HepG2 (cell line): ENCODE measurements around the gene C2CD3. TPM values are rescaled to one million over a fixed set of nuclear protein-coding genes. Genes with fewer than 3 reads are reported as not detected.

Experiments
- AKNA ChIP-seq: sonication (generic); formaldehyde crosslinking; IDR thresholded peaks from 2 replicates; pipeline ENCODE4 v1.4.0; 2020; ENCODE audit warnings: missing genetic modification reagents, borderline replicate concordance
- ATF1 ChIP-seq: IDR thresholded peaks from 2 replicates; pipeline ENCODE4 v1.6.1; 2016; ENCODE audit warnings: mild to moderate bottlenecking, control low read depth
- GABPB1 ChIP-seq: IDR thresholded peaks from 2 replicates; pipeline ENCODE4 v1.6.1; 2016; ENCODE audit warnings: mild to moderate bottlenecking, missing genetic modification reagents, moderate library complexity, missing compliant biosample characterization
- HIC2 ChIP-seq: sonication (generic); formaldehyde crosslinking; IDR thresholded peaks from 2 replicates; pipeline ENCODE4 v1.9.0; 2022; ENCODE audit warnings: low read depth, missing genetic modification reagents
- KLF11 ChIP-seq: IDR thresholded peaks from 2 replicates; pipeline ENCODE4 v1.6.1; 2016; ENCODE audit warnings: missing compliant biosample characterization
- MXD4 ChIP-seq: IDR thresholded peaks from 2 replicates; pipeline ENCODE4 v1.6.1; 2016; ENCODE audit warnings: mild to moderate bottlenecking, missing biosample characterization, missing genetic modification reagents
- NCOR1 ChIP-seq: fragments of 200-600 bp; sonication (generic); IDR thresholded peaks from 2 replicates; pipeline ENCODE4 v1.7.0; 2017; ENCODE audit warnings: antibody characterized with exemption, low read length, borderline replicate concordance
- PAF1 ChIP-seq: IDR thresholded peaks from 2 replicates; pipeline ENCODE4 v1.6.1; 2016; ENCODE audit warnings: missing genetic modification reagents, missing compliant biosample characterization
- SMC3 ChIP-seq: IDR thresholded peaks from 2 replicates; pipeline ENCODE4 v1.6.1; 2011; ENCODE audit warnings: low read length, improper control_type of control experiment
- SRSF1 ChIP-seq: fragments of 200-400 bp; formaldehyde crosslinking; optimal IDR thresholded peaks from 2 replicates; pipeline ENCODE3; 2017; ENCODE audit warnings: mild to moderate bottlenecking, low read depth, low read length, moderate library complexity
- TARDBP ChIP-seq: sonication (generic); formaldehyde crosslinking; IDR thresholded peaks from 2 replicates; pipeline ENCODE4 v1.8.0; 2022; ENCODE audit warnings: mild to moderate bottlenecking, missing genetic modification reagents
- TBX2 ChIP-seq: sonication (generic); formaldehyde crosslinking; IDR thresholded peaks from 2 replicates; pipeline ENCODE4 v1.5.0; 2020; ENCODE audit warnings: missing genetic modification reagents, mild to moderate bottlenecking, borderline replicate concordance
- TEAD3 ChIP-seq: optimal IDR thresholded peaks from 2 replicates; pipeline ENCODE3; 2016; ENCODE audit warnings: borderline replicate concordance
- THAP11 ChIP-seq: IDR thresholded peaks from 2 replicates; pipeline ENCODE4 v1.6.1; 2016; ENCODE audit warnings: missing biosample characterization, missing genetic modification reagents
- ZBTB44 ChIP-seq: sonication (generic); formaldehyde crosslinking; IDR thresholded peaks from 2 replicates; pipeline ENCODE4 v1.4.0; 2020; ENCODE audit warnings: missing genetic modification reagents
- ZKSCAN5 ChIP-seq: sonication (generic); formaldehyde crosslinking; IDR thresholded peaks from 2 replicates; pipeline ENCODE4 v1.5.1; 2020; ENCODE audit warnings: mild to moderate bottlenecking, missing genetic modification reagents
- ZNF230 ChIP-seq: sonication (generic); formaldehyde crosslinking; IDR thresholded peaks from 2 replicates; pipeline ENCODE4 v1.4.0; 2020; ENCODE audit warnings: mild to moderate bottlenecking, missing genetic modification reagents
- ZNF441 ChIP-seq: sonication (generic); formaldehyde crosslinking; IDR thresholded peaks from 2 replicates; pipeline ENCODE4 v1.7.0; 2021; ENCODE audit warnings: missing genetic modification reagents, borderline replicate concordance
- ZNF570 ChIP-seq: sonication (generic); formaldehyde crosslinking; IDR thresholded peaks from 2 replicates; pipeline ENCODE4 v1.4.0; 2020; ENCODE audit warnings: mild to moderate bottlenecking, missing genetic modification reagents, borderline replicate concordance
- ZNF589 ChIP-seq: sonication (generic); formaldehyde crosslinking; conservative IDR thresholded peaks from 2 replicates; pipeline ENCODE4 v1.8.0; 2022; ENCODE audit warnings: mild to moderate bottlenecking, moderate library complexity, missing genetic modification reagents
- ZNF746 ChIP-seq: sonication (generic); formaldehyde crosslinking; IDR thresholded peaks from 2 replicates; pipeline ENCODE4 v1.8.0; 2022; ENCODE audit warnings: mild to moderate bottlenecking, missing genetic modification reagents
- ZNF749 ChIP-seq: sonication (generic); formaldehyde crosslinking; IDR thresholded peaks from 2 replicates; pipeline ENCODE4 v1.8.0; 2022; ENCODE audit warnings: mild to moderate bottlenecking, missing genetic modification reagents, moderate library complexity, borderline replicate concordance
- polyA plus RNA-seq, 8 experiments: library from polyadenylated mRNA; depleted of rRNA in 3 of 8; stranded (reverse) in 7 of 8; unstranded in 1 of 8; fragments of >200 nt; fragmentation: Illumina TruSeq in 4 of 8; extraction: Trizol in 4 of 8; gene quantifications; 2 replicates each; pipeline versions ENCODE4 v1.2.1 to v1.2.3, GENCODE V29; 2011 to 2016; ENCODE audit warnings: low read depth in 4 of 8, missing spikeins in 1 of 8, mixed read lengths in 1 of 8; ENCODE audit not compliant: insufficient read depth in 1 of 8
- total RNA-seq, 5 experiments: library from RNA; depleted of rRNA; stranded (reverse); fragments of >200 nt; fragmentation: Illumina TruSeq; extraction: Trizol; gene quantifications; 2 replicates each; pipeline ENCODE4 v1.2.3, GENCODE V29; 2016; ENCODE audit warnings: low read depth in 1 of 5

Gene C2CD3
- total and polyA plus RNA-seq, 2 of the 13 experiments (the other 11 are each of a cell fraction or from before 2014, with no cell fraction given) = 5.5 to 6.4 TPM

GRCh38 chr11:73982990-73983740 is 187.6 kb downstream of the C2CD3 start (continued):
- TF ChIP-seq AKNA (CRISPR knock-in tag) = peak; percentile 92; the same call in 1 of the 2 replicates
- peak; percentile 59; the same call in 1 of the 2 replicates for TF ChIP-seq ZNF441 (CRISPR knock-in tag)
- peak; percentile 61; the same call in 1 of the 2 replicates for TF ChIP-seq ZBTB44 (CRISPR knock-in tag)
- TF ChIP-seq ZNF230 = peak; percentile 97
- TF ChIP-seq NCOR1 = no peak; the same call in 1 of the 2 replicates
- TF ChIP-seq ZNF589 = no peak; the same call in 1 of the 2 replicates
- peak; percentile 46 for TF ChIP-seq THAP11
- peak; percentile 75; the same call in 1 of the 2 replicates for TF ChIP-seq MXD4
- TF ChIP-seq TEAD3 (CRISPR knock-in tag) = peak; percentile 53
- peak; percentile 70; the same call in 1 of the 2 replicates for TF ChIP-seq ATF1 (CRISPR knock-in tag)
- peak; percentile 96 for TF ChIP-seq KLF11 (CRISPR knock-in tag)
- TF ChIP-seq PAF1 (CRISPR knock-in tag) = no peak
- no peak for TF ChIP-seq SMC3
- peak; percentile 78 for TF ChIP-seq GABPB1 (CRISPR knock-in tag)
- TF ChIP-seq ZKSCAN5 (CRISPR knock-in tag) = no peak
- TF ChIP-seq ZNF749 = peak; percentile 90
- peak; percentile 93 for TF ChIP-seq TBX2 (CRISPR knock-in tag)
- TF ChIP-seq ZNF746 (CRISPR knock-in tag) = peak; percentile 73; the same call in 1 of the 2 replicates
- TF ChIP-seq ZNF570 (CRISPR knock-in tag) = peak; percentile 94; the same call in 1 of the 2 replicates
- TF ChIP-seq HIC2 (CRISPR knock-in tag) = peak; percentile 51
- peak; percentile 80; the same call in 1 of the 2 replicates for TF ChIP-seq TARDBP
- TF ChIP-seq SRSF1 = peak; percentile 26
